Stomach (tissue), 4 donors: ENCODE measurements around the gene SLC25A31.

Experiments used
- POLR2A ChIP-seq, 4 donors: fragments of 450-650 bp; IDR thresholded peaks; one replicate each; pipeline ENCODE4 v1.6.1; 2016; ENCODE audit warnings: antibody characterized with exemption in 4 of 4, control low read depth in 2 of 4, mild to moderate bottlenecking in 1 of 4, moderate library complexity in 1 of 4
- TF ChIP-seq, protein P1 (sequence below), 7 experiments: fragments of 450-650 bp in 4 of 7; fragments of 200-600 bp in 3 of 7; sonication (generic) in 3 of 7; IDR thresholded peaks; one replicate each; pipeline ENCODE4 v1.5.1; 2016 to 2019; ENCODE audit warnings: antibody characterized with exemption in 7 of 7, control low read depth in 2 of 7, mild to moderate bottlenecking in 1 of 7

DNA sequence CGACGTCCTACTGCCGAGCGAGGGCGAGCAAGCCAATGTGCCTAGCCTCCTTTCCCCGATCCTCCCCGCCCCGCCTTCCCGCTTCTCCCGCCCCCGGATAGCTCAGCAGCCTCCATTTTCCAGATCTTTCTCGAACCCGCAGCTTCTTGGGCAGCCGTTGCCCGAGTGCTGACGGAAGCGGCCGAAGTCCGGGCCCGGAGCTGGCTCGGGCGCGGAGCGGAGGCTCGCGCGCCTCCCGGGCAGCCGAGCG lies 51.8 kb downstream of the SLC25A31 start:
- no peak for TF ChIP-seq POLR2A (IDR thresholded peaks at IDR 0.05)
- TF ChIP-seq, protein P1, sequence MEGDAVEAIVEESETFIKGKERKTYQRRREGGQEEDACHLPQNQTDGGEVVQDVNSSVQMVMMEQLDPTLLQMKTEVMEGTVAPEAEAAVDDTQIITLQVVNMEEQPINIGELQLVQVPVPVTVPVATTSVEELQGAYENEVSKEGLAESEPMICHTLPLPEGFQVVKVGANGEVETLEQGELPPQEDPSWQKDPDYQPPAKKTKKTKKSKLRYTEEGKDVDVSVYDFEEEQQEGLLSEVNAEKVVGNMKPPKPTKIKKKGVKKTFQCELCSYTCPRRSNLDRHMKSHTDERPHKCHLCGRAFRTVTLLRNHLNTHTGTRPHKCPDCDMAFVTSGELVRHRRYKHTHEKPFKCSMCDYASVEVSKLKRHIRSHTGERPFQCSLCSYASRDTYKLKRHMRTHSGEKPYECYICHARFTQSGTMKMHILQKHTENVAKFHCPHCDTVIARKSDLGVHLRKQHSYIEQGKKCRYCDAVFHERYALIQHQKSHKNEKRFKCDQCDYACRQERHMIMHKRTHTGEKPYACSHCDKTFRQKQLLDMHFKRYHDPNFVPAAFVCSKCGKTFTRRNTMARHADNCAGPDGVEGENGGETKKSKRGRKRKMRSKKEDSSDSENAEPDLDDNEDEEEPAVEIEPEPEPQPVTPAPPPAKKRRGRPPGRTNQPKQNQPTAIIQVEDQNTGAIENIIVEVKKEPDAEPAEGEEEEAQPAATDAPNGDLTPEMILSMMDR (IDR thresholded peaks at IDR 0.05): no peak
